HUES64 (cell line): Measurements from ENCODE around the gene OPCML.

Experiments used
- H3K27ac ChIP-seq: 2 replicates; pipeline ENCODE4 v1.7.0; 2013; ENCODE audit warnings: low read depth, low read length, inconsistent platforms
- H3K27me3 ChIP-seq: 2 replicates; pipeline ENCODE4 v1.6.1; 2013; ENCODE audit warnings: mild to moderate bottlenecking, low read length; ENCODE audit not compliant: insufficient read depth
- H3K36me3 ChIP-seq: 2 replicates; pipeline ENCODE4 v1.6.1; 2013; ENCODE audit warnings: mild to moderate bottlenecking, low read length; ENCODE audit not compliant: insufficient read depth
- H3K4me1 ChIP-seq: 2 replicates; pipeline ENCODE4 v1.6.1; 2013; ENCODE audit warnings: mild to moderate bottlenecking, low read length, moderate library complexity; ENCODE audit not compliant: insufficient read depth
- H3K4me3 ChIP-seq: 2 replicates; pipeline ENCODE4 v1.5.1; 2013; ENCODE audit warnings: mild to moderate bottlenecking, low read length, moderate library complexity
- H3K9ac ChIP-seq: 2 replicates; pipeline ENCODE4 v1.6.1; 2013; ENCODE audit warnings: mild to moderate bottlenecking, low read depth, low read length
- H3K9me3 ChIP-seq: 2 replicates; pipeline ENCODE4 v1.6.1; 2013; ENCODE audit warnings: low read depth, low read length; ENCODE audit not compliant: insufficient read depth
- WGBS: fragments of 150-250, 120-280 bp; methylation state at CpG from one replicate; pipeline ENCODE4 v1.1.7; 2013; ENCODE audit warnings: missing lambda C conversion rate; 5-methylcytosine and 5-hydroxymethylcytosine counted together

Gene OPCML

DNA sequence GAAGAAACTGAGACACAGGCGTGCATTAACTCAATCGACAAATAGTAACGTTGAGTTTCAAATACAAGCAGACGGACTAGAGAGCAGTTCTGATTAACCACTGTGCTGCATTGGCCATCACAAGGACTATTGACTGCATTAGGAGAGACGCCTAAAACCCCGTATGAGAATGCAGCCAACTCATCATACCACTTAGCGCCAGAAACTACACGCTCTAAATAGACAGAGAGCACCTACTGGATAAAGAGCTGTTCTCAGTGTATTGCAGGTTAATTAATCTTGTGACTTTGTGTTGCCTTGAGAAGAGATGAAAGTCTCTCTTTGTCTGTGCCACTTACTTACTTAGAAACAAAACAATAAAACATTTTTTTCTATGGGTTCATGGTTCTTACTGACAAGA, 484.0 kb downstream of the OPCML start:
- H3K9ac ChIP-seq: no peak overlapping the region
- no peak overlapping the region for H3K27ac ChIP-seq
- no peaks in the 10 kb centered on the region for H3K9me3 ChIP-seq
- H3K4me1 ChIP-seq: peaks cover 31% of the 10 kb centered on the region
- 93% methylated on average over 8 of the region's 8 CpGs for WGBS
- no peaks in the 10 kb centered on the region for H3K36me3 ChIP-seq
- no peak overlapping the region for H3K4me3 ChIP-seq
- no peaks in the 10 kb centered on the region for H3K27me3 ChIP-seq

GRCh38 chr11:133047771-133048115, 484.6 kb downstream of the OPCML start:
- no peak overlapping the region for H3K9ac ChIP-seq
- WGBS: 67% methylated on average over 5 of the region's 5 CpGs
- no peaks in the 10 kb centered on the region for H3K9me3 ChIP-seq
- H3K27me3 ChIP-seq: no peaks in the 10 kb centered on the region
- H3K4me3 ChIP-seq: no peak overlapping the region
- H3K4me1 ChIP-seq: peaks cover 31% of the 10 kb centered on the region
- no peaks in the 10 kb centered on the region for H3K36me3 ChIP-seq
- H3K27ac ChIP-seq: no peak overlapping the region

DNA sequence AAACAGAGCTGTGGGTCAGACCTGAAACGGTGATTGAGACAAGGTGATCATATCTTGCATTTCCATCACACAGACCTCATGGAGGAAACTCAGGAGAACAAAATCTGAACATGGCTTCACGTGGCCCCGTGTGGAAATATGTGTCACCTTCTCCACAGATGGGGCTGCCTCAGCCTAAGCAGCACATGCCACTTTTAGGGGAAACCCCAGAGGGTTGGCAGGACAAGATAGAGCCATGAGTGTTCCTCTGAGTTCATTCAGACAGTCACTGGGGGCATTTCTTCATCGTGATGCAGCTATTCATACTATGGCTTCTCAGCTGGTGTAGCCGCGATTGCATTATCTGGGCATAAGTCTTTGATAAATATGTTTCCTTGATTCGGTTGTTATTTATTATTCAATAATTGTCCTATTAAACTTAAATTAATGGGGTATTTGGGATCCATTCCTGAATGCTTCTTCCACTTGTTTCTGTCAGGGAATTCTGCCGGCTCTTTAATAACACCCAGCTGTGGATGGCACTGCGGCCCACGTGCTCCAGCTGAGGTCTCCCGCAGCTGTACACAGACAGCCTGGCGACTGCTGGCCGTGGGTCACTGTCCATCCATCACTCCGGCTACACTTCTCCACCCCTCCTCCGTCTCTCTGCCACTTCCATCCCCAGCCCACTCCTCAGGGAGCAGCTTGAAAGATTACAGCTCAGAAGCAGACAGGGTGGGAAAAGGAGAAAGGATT, 485.1 kb downstream of the OPCML start:
- 88% methylated on average over 13 of the region's 15 CpGs for WGBS
- H3K4me3 ChIP-seq: no peak overlapping the region

DNA sequence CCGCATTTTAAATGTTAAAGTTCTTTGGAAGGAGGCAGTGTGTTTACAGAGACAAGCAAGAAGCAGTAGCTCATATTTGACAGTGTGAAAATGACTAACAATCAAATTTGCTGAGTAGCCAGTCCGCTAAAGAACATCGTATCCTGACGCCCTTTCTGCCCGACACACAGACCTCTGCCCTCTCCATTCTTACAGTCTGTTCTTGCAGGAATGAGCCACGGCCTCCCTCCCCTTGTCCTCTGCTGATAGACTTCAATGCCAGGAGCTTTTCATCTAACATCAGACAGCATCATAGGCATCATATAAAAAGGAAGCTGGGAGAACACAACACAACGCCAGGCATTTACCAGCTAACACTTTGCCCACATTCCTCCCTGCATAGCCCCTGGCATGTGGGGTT, 486.0 kb downstream of the OPCML start:
- Histone ChIP-seq H3K27ac (no peak overlapping the region), H3K27me3 (no peaks in the 10 kb centered on the region), H3K9ac (no peak overlapping the region), H3K4me3 (no peak overlapping the region), H3K36me3 (no peaks in the 10 kb centered on the region), H3K4me1 (peaks cover 24% of the 10 kb centered on the region), H3K9me3 (no peaks in the 10 kb centered on the region)
- 89% methylated on average over 7 of the region's 7 CpGs for WGBS

More for the DNA sequence above, 485.1 kb downstream of the OPCML start:
- no peaks in the 10 kb centered on the region for H3K27me3 ChIP-seq
- no peaks in the 10 kb centered on the region for H3K36me3 ChIP-seq
- H3K9me3 ChIP-seq: no peaks in the 10 kb centered on the region
- H3K27ac ChIP-seq: no peak overlapping the region
- no peak overlapping the region for H3K9ac ChIP-seq
- peaks cover 31% of the 10 kb centered on the region for H3K4me1 ChIP-seq

DNA sequence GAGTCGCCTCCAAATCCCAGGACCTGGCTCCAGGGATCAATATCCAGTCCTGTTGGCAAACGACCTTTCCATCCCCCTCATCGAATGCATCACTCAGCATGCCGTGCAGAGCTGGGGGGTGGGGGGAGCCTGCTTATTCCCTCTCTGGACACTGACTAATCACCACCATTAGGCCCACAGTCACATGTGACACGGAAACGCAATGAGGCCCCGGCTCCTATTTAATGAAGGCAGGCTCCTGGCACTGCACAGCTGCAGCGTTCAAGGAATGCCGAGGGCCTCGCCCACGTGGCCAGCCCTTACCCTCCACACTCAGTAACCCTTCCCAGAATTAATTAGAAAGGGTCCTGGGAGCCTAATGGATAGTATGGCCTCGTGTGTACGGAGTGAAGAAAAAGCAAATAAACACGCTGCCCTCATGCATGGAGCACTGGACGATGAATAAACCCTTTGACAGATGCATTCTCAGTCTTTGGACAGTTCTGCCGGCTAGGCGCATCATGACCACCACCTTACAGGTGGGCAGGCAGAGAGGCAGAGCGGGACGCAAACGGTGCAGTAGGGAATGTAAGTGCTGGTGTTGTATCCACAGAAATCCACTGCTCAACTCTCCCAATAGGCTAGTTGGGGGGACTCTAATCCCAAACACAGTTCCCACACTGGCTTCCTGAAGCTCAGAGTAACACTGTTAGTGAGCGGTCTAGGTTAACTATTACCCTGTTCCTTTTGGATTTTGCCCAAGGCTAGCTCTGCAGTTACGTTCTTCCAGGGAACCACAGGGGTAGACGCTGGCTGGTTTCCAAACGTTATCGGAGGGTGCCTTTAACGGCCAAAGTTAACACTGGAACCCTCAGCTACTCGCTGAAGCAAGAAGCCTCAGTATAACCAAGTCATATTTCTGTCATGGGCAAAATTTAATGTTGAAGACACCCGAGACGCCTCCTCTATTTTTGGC, 490.1 kb downstream of the OPCML start:
- H3K9ac ChIP-seq: no peak overlapping the region
- H3K27ac ChIP-seq: no peak overlapping the region
- no peaks in the 10 kb centered on the region for H3K36me3 ChIP-seq
- H3K4me1 ChIP-seq: peaks cover 11% of the 10 kb centered on the region; the same call in 1 of the 2 replicates
- H3K9me3 ChIP-seq: no peaks in the 10 kb centered on the region
- 91% methylated on average over 29 of the region's 29 CpGs for WGBS
- H3K4me3 ChIP-seq: no peak overlapping the region
- no peaks in the 10 kb centered on the region for H3K27me3 ChIP-seq

- Histone ChIP-seq H3K9ac (no peak overlapping the region), H3K27ac (no peak overlapping the region), H3K4me1 (peaks cover 11% of the 10 kb centered on the region; the same call in 1 of the 2 replicates), H3K27me3 (no peaks in the 10 kb centered on the region), H3K4me3 (no peak overlapping the region), H3K9me3 (no peaks in the 10 kb centered on the region), H3K36me3 (no peaks in the 10 kb centered on the region)
- WGBS: 68% methylated on average over 4 of the region's 4 CpGs
Observed at GRCh38 chr11:133041181-133041580, 491.1 kb downstream of the OPCML start.

- Histone ChIP-seq H3K27me3 (no peaks in the 10 kb centered on the region), H3K36me3 (no peaks in the 10 kb centered on the region), H3K9me3 (no peaks in the 10 kb centered on the region), H3K27ac (no peak overlapping the region), H3K9ac (no peak overlapping the region), H3K4me1 (peaks cover 11% of the 10 kb centered on the region; the same call in 1 of the 2 replicates), H3K4me3 (no peak overlapping the region)
- 48% methylated on average over 8 of the region's 8 CpGs for WGBS
Observed at GRCh38 chr11:133040289-133040900, 491.9 kb downstream of the OPCML start.

- Histone ChIP-seq H3K9me3 (no peaks in the 10 kb centered on the region), H3K27ac (no peak overlapping the region), H3K4me1 (peaks cover 11% of the 10 kb centered on the region; the same call in 1 of the 2 replicates), H3K36me3 (no peaks in the 10 kb centered on the region), H3K9ac (no peak overlapping the region), H3K4me3 (no peak overlapping the region), H3K27me3 (no peaks in the 10 kb centered on the region)
- WGBS: 58% methylated on average over 4 of the region's 4 CpGs
Observed at GRCh38 chr11:133038850-133039249, 493.5 kb downstream of the OPCML start.

DNA sequence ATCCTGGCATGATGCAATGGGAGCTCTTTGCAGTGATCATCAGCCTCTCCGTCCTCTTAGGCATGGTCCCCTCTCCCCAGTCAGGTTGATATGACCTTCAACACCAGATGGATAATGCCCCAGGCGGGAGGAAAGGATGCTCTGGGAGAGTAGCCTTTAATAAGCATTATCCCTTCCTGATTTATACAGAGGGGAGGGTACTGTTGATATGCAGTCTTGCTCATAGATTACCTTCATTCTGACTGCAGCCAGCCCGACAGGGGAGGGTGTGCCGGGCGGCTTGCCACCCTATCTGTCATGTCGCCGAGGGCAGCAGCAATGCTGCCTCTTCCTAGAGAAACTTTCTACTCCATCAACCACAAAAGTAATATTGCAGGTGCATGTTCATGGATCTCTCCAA, 497.4 kb downstream of the OPCML start:
- no peaks in the 10 kb centered on the region for H3K4me1 ChIP-seq
- no peak overlapping the region for H3K27ac ChIP-seq
- no peak overlapping the region for H3K9ac ChIP-seq
- no peak overlapping the region for H3K4me3 ChIP-seq
- H3K9me3 ChIP-seq: no peaks in the 10 kb centered on the region
- H3K27me3 ChIP-seq: no peaks in the 10 kb centered on the region
- H3K36me3 ChIP-seq: no peaks in the 10 kb centered on the region
- WGBS: 97% methylated on average over 6 of the region's 7 CpGs

- Histone ChIP-seq H3K36me3 (no peaks in the 10 kb centered on the region), H3K27me3 (no peaks in the 10 kb centered on the region), H3K9me3 (no peaks in the 10 kb centered on the region), H3K4me3 (no peak overlapping the region), H3K9ac (no peak overlapping the region), H3K4me1 (peaks cover 7% of the 10 kb centered on the region; the same call in 1 of the 2 replicates), H3K27ac (no peak overlapping the region; the same call in 1 of the 2 replicates)
- 60% methylated on average over 5 of the region's 5 CpGs for WGBS
Observed at GRCh38 chr11:133029107-133029506, 503.2 kb downstream of the OPCML start.

DNA sequence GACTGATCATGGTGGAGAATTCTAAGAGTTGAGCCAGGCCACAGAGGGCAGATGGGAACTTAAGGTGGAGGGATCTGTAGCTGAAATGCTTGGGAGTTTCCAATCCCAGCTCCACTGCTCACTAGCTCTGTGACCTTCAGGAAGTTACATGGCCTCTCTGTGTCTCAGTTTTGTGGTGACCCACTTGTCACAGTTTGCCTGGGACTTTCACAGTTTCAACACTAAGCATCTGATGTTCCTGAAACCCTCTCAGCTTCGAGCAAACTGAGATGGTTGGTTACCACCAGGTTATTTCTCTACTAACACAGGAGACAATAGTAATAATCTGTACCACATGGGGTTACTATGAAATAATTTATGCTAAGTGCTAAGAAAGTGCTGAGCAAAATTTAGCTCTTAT, 505.3 kb downstream of the OPCML start:
- 100% methylated on average over 1 of the region's 1 CpG for WGBS
- no peaks in the 10 kb centered on the region for H3K36me3 ChIP-seq
- no peaks in the 10 kb centered on the region for H3K27me3 ChIP-seq
- no peaks in the 10 kb centered on the region for H3K9me3 ChIP-seq
- peaks cover 7% of the 10 kb centered on the region; the same call in 1 of the 2 replicates for H3K4me1 ChIP-seq
- no peak overlapping the region for H3K27ac ChIP-seq
- no peak overlapping the region for H3K9ac ChIP-seq
- H3K4me3 ChIP-seq: no peak overlapping the region
